ENCODE results near the gene NAA80.
A peak's percentile ranks its signal among the peaks of the same experiment; 100 is the strongest.

The NAA80 gene

DNA sequence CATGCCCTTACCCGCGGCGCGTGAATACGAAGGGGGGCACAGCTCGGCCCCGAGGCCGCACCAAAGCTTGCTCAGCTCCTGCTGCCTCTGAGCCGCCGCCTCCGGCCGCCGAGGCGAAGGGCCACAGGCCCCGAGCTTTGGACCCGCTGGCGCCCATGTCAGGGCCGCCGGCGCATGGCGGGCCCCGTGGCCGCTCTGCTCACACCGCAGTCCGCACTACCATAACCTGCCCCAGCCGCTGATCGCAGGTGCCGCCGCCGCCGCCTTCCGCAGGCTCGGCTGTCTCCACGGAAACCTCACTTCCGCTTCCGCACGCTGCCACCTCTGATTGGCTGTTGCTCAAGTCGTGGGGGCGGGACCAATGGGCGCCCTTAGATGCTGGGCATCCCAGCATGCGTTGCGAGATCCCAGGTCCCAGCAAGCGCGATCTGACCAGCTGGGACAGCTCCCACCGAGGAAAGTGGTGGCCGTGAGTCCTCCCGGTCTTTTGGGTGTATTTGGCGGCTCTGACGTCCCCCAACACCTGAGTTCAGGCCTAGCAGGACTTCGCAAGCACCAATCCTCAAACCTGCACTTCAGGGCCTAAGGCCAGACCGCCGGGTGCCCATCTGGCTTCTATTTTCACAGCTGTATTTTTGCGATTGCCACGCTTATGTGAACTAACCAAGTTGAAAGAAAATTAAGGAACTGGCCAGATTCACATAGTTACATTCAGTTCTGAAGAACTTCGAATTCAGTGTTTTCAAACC, 28.9 kb upstream of the NAA80 start, which contains the start of gene TUSC2:
Gene TUSC2, minus strand, starts transcription at position 281 of the 749 bp plus-strand sequence. Its CDS starts 124 bp downstream, at position 157.
- no peaks in the 10 kb centered on the region for H3K27me3 ChIP-seq (ENCODE audit: control insufficient read depth, insufficient read depth, low read length, poor library complexity, severe bottlenecking)
- 6 to 7% methylated on average over 55 of the region's 55 CpGs for WGBS, 2 experiments
- peaks cover 5% of the 10 kb centered on the region for H3K4me1 ChIP-seq (ENCODE audit: control insufficient read depth, insufficient read depth, low read length)
- no peak within 1 kb of the TSS for H3K27ac ChIP-seq (ENCODE audit: insufficient read depth, low read depth, low read length, poor library complexity, severe bottlenecking)
- H3K4me3 ChIP-seq (ENCODE audit: insufficient read depth, low read depth, low read length), result peak within 1 kb of the TSS; percentile 87
- peaks cover 33% of the 10 kb centered on the region for H3K36me3 ChIP-seq (ENCODE audit: control insufficient read depth, insufficient read depth, low read length)
- H3K9me3 ChIP-seq (ENCODE audit: control insufficient read depth, low read length), result no peaks in the 10 kb centered on the region

DNA sequence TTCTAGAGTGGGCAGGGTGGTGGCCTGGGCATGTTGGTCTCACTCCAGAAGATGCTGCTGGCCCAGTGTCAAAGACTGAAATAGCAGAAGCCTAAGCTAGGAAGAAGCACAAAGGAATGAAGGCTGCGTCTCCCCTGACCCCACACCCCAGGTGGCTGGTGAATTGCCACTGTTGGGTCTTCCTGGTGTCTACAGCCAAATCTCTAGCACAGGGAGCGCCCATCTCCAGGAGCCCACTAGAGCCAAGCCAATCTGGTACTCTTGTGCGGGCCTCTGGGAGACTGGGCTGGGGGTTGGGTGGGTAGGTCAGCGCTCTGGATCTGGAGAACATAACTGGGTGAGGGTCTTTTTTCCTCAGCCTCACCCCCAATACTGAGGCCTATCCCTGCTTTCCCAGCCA, 27.9 kb upstream of the NAA80 start:
- WGBS, 2 experiments, result 83 to 84% methylated on average over 4 of the region's 4 CpGs
- Histone ChIP-seq H3K27me3 (ENCODE audit: control insufficient read depth, insufficient read depth, low read length, poor library complexity, severe bottlenecking) (no peaks in the 10 kb centered on the region), H3K9me3 (ENCODE audit: control insufficient read depth, low read length) (no peaks in the 10 kb centered on the region), H3K36me3 (ENCODE audit: control insufficient read depth, insufficient read depth, low read length) (peaks cover 33% of the 10 kb centered on the region), H3K4me3 (ENCODE audit: insufficient read depth, low read depth, low read length) (peak overlapping the region; percentile 87), H3K4me1 (ENCODE audit: control insufficient read depth, insufficient read depth, low read length) (peaks cover 14% of the 10 kb centered on the region), H3K27ac (ENCODE audit: insufficient read depth, low read depth, low read length, poor library complexity, severe bottlenecking) (no peak overlapping the region)

DNA sequence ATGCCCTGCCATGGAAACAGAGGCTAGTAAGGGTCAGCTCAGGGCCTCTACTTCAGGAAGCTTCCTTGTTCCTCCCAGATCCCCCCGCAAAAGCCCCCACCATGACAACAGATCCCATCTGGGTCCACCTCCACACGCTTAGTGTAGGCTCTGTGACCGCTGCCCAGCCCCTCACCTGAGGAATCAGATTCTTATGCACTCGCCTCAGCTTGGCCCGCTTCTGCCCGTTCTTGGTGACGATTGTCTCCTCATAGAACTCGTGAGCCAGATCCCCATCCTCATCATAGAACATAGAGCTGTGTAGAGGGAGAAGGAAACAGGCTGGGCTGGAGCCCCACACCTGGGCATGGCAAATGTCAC, 27.0 kb upstream of the NAA80 start:
- Histone ChIP-seq H3K4me1 (ENCODE audit: control insufficient read depth, insufficient read depth, low read length) (peaks cover 17% of the 10 kb centered on the region), H3K4me3 (ENCODE audit: insufficient read depth, low read depth, low read length) (no peak overlapping the region), H3K27ac (ENCODE audit: insufficient read depth, low read depth, low read length, poor library complexity, severe bottlenecking) (no peak overlapping the region), H3K9me3 (ENCODE audit: control insufficient read depth, low read length) (no peaks in the 10 kb centered on the region), H3K27me3 (ENCODE audit: control insufficient read depth, insufficient read depth, low read length, poor library complexity, severe bottlenecking) (no peaks in the 10 kb centered on the region), H3K36me3 (ENCODE audit: control insufficient read depth, insufficient read depth, low read length) (peaks cover 24% of the 10 kb centered on the region)
- WGBS, 2 experiments, result 92 to 95% methylated on average over 8 of the region's 8 CpGs

DNA sequence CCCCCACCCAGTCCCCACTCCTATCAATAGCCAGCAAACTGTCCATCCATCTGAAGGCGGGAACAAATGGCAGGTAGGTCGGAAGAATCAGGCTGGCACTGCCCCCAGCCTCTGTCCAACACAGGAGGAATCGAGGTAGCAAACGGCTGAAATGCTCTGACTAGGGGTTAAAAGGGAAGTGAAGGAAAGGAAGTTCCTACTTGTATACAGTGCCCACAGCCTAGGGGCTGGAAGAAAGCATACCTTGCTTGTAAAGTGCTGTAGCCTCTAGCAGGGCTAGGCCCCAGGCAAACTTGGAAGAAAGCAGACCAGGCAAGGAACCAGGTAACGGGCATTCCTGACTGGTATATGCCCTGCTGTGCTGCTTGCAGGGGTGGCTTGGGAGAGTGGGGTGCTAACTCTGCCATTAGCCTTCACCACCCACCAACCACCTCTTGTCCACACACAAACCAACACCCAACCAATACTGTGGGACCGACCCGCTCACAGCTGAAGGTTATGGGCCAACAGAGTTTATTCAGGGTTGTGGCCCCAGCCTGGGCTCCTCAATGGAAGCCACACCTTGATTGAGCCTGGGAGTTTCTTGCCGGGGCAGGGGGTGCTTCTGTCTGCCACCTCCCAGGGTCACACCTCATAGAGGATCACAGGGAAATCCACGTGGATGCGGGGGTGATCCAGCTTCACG, 26.4 kb upstream of the NAA80 start:
- H3K4me1 ChIP-seq (ENCODE audit: control insufficient read depth, insufficient read depth, low read length), result peaks cover 17% of the 10 kb centered on the region
- peaks cover 18% of the 10 kb centered on the region for H3K36me3 ChIP-seq (ENCODE audit: control insufficient read depth, insufficient read depth, low read length)
- H3K27me3 ChIP-seq (ENCODE audit: control insufficient read depth, insufficient read depth, low read length, poor library complexity, severe bottlenecking), result no peaks in the 10 kb centered on the region
- no peak overlapping the region for H3K4me3 ChIP-seq (ENCODE audit: insufficient read depth, low read depth, low read length)
- 96% methylated on average over 11 of the region's 11 CpGs for WGBS, 2 experiments
- no peaks in the 10 kb centered on the region for H3K9me3 ChIP-seq (ENCODE audit: control insufficient read depth, low read length)
- no peak overlapping the region for H3K27ac ChIP-seq (ENCODE audit: insufficient read depth, low read depth, low read length, poor library complexity, severe bottlenecking)

DNA sequence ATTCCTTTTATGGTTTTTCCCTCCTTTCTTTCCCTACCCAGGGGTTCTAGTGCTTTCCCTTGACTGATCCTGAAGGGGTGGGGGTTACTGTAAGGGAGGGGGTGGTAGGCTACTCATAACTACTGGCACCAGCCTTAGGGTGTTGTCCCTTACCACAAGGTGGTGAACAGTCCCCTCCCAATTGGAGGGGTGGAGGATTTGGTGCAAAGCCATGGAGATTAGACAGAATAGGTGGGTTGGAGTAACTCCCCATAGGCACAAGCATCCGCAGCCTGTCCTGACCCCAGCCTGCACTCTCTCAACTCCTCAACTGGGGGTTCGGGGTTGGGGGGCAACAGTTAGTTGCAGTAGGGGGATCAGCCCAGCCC, 25.9 kb upstream of the NAA80 start:
- 96 to 100% methylated on average over 2 of the region's 2 CpGs for WGBS, 2 experiments
- no peaks in the 10 kb centered on the region for H3K27me3 ChIP-seq (ENCODE audit: control insufficient read depth, insufficient read depth, low read length, poor library complexity, severe bottlenecking)
- no peak overlapping the region for H3K4me3 ChIP-seq (ENCODE audit: insufficient read depth, low read depth, low read length)
- H3K27ac ChIP-seq (ENCODE audit: insufficient read depth, low read depth, low read length, poor library complexity, severe bottlenecking), result no peak overlapping the region
- peaks cover 22% of the 10 kb centered on the region for H3K4me1 ChIP-seq (ENCODE audit: control insufficient read depth, insufficient read depth, low read length)
- peaks cover 13% of the 10 kb centered on the region for H3K36me3 ChIP-seq (ENCODE audit: control insufficient read depth, insufficient read depth, low read length)
- H3K9me3 ChIP-seq (ENCODE audit: control insufficient read depth, low read length), result no peaks in the 10 kb centered on the region

DNA sequence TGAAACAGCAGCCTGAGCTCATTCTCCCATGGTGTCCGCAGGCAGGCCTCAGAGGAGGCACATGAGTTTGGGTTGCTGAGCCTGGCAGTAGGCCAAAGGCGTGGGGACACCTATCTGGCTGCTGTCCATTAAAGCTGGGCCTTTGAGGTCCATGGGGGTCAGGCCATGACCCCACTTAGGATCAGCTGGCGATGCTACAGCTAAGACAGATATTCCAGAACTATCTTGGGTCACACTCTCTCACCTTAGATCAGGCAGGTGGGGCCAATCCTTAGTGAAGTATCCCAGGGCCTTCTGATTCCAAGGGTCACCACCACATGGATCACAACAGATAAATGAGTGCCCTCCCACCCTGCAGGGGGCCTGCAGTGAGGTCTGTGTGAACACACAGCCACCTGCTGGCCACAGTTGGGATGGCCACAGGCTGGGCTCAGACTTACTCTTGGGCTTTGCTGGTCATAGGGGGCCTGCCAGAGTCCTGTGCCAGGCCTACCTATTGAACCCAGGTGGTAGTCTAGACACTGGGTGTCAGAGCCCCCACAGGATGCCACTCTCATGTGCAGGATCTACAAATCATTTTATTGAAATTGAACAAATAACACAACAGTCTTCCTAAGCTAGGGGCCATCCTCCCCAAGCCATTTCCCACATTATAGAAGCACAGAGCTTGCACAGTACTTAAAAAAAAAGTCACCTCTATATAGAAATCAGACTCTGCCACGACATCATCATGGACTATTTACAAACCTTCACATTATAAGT, 25.3 kb upstream of the NAA80 start:
- H3K36me3 ChIP-seq (ENCODE audit: control insufficient read depth, insufficient read depth, low read length), result peaks cover 9% of the 10 kb centered on the region
- no peak overlapping the region for H3K4me3 ChIP-seq (ENCODE audit: insufficient read depth, low read depth, low read length)
- no peaks in the 10 kb centered on the region for H3K9me3 ChIP-seq (ENCODE audit: control insufficient read depth, low read length)
- peaks cover 26% of the 10 kb centered on the region for H3K4me1 ChIP-seq (ENCODE audit: control insufficient read depth, insufficient read depth, low read length)
- no peak overlapping the region for H3K27ac ChIP-seq (ENCODE audit: insufficient read depth, low read depth, low read length, poor library complexity, severe bottlenecking)
- no peaks in the 10 kb centered on the region for H3K27me3 ChIP-seq (ENCODE audit: control insufficient read depth, insufficient read depth, low read length, poor library complexity, severe bottlenecking)
- 67 to 78% methylated on average over 4 of the region's 4 CpGs for WGBS, 2 experiments

DNA sequence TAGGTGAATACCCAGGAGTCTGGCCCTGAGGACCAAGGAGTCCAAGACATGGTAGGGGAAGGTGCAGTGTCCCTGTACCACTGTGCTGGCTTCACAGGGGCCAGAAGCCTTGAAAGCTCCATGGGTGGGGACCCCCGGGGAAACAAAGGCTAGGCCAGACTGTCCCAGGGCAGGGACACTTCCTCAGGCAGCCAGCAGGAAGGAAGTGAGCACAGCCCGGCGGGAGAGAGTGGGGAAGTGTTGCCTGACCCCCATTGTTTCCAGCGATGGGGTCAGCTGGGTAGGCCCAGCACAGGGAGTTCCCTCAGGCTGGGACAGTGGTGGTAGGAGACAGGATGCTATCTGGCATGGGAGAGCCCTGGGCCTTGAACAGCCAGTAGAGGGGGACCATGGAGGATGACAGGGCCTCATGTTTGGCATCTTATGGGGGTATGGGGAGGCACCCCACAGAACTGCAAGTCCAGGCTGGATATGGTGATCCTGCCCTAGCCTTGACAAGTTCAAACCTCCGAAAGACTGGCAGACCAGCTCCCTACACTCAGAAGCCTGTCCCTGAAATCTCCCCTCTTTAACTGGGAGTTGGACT, 24.5 kb upstream of the NAA80 start:
- H3K27ac ChIP-seq (ENCODE audit: insufficient read depth, low read depth, low read length, poor library complexity, severe bottlenecking), result no peak overlapping the region
- WGBS, 2 experiments, result 86 to 94% methylated on average over 5 of the region's 5 CpGs

DNA sequence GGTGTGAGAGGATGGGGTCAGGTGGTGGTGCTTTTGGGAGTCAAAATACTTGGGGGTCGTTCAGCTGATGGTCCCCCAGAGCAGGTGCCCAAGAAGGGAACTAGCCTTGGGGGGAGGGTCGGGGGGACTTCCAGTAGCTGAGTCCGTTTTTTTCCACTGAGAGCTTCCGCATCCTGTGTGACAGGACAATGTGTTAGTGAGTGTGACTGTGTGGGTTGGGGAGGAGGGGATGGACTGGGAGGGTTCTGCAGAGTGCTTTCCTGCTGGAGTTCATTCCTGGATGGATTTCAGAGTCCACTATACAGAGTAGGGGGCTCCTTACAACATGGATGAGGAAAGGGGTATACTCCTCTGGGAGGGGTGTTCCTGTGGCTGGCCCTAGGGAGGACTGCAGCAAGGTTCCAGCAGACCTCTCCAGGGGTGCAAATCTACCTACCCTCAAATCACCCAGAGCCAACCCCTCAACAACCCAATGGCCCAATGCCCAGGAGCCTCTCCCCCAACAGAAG, 23.9 kb upstream of the NAA80 start:
- whole genome bisulfite sequencing, 2 experiments, result 68 to 76% methylated on average over 4 of the region's 4 CpGs
- H3K4me3 ChIP-seq (ENCODE audit: insufficient read depth, low read depth, low read length), result no peak overlapping the region

More for the DNA sequence above, 24.5 kb upstream of the NAA80 start:
- H3K4me1 ChIP-seq (ENCODE audit: control insufficient read depth, insufficient read depth, low read length), result peaks cover 28% of the 10 kb centered on the region
- H3K36me3 ChIP-seq (ENCODE audit: control insufficient read depth, insufficient read depth, low read length), result peaks cover 13% of the 10 kb centered on the region
- H3K27me3 ChIP-seq (ENCODE audit: control insufficient read depth, insufficient read depth, low read length, poor library complexity, severe bottlenecking), result no peaks in the 10 kb centered on the region
- H3K4me3 ChIP-seq (ENCODE audit: insufficient read depth, low read depth, low read length), result no peak overlapping the region
- no peaks in the 10 kb centered on the region for H3K9me3 ChIP-seq (ENCODE audit: control insufficient read depth, low read length)

DNA sequence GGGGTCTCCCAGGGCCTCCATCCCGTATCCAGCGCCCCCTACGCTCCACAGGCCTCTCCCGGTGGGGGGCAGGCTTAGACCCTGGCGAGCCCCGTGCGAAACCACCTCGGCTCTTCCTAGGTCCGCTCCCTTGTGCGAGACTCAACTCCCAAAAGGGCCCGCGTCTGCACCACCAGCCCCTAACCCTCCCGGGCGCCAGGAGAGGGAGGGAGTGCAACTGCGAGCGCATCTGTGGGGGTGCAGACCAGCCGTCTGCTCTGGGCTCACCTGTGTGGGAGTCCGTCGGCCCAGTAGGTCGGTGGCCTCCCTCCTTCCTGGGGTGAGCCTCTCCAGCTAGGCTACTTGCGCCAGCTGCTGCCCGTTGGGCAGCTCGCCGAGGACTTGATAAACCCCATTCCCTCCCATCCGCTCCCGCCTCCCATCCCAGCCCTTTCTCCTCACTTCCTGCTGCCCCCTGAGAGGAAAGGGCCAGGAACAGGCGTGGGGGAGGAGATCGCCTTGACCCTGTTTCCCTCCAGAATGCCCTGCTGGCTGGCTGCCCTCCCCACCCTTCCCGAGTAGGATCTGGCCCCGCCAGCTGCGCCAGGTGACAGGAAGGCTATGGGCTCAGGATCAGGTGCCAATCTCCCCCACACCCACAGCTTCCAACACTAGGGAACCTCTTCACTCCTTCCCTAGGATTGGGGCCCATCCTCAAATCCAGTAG, 23.3 kb upstream of the NAA80 start, which contains the start of gene HYAL2:
Gene HYAL2, minus strand, starts transcription at position 360 of the 706 bp plus-strand sequence. CDS start 2,256 bp downstream, outside the sequence.
- Histone ChIP-seq H3K4me3 (ENCODE audit: insufficient read depth, low read depth, low read length) (peak within 1 kb of the TSS; percentile 89), H3K27ac (ENCODE audit: insufficient read depth, low read depth, low read length, poor library complexity, severe bottlenecking) (peak within 1 kb of the TSS; percentile 99), H3K9me3 (ENCODE audit: control insufficient read depth, low read length) (no peaks in the 10 kb centered on the region), H3K36me3 (ENCODE audit: control insufficient read depth, insufficient read depth, low read length) (peaks cover 24% of the 10 kb centered on the region), H3K4me1 (ENCODE audit: control insufficient read depth, insufficient read depth, low read length) (peaks cover 33% of the 10 kb centered on the region), H3K27me3 (ENCODE audit: control insufficient read depth, insufficient read depth, low read length, poor library complexity, severe bottlenecking) (no peaks in the 10 kb centered on the region)
- 15 to 17% methylated on average over 31 of the region's 31 CpGs for WGBS, 2 experiments

More for the DNA sequence above, 23.9 kb upstream of the NAA80 start:
- Histone ChIP-seq H3K27ac (ENCODE audit: insufficient read depth, low read depth, low read length, poor library complexity, severe bottlenecking) (no peak overlapping the region), H3K36me3 (ENCODE audit: control insufficient read depth, insufficient read depth, low read length) (peaks cover 18% of the 10 kb centered on the region), H3K27me3 (ENCODE audit: control insufficient read depth, insufficient read depth, low read length, poor library complexity, severe bottlenecking) (no peaks in the 10 kb centered on the region), H3K4me1 (ENCODE audit: control insufficient read depth, insufficient read depth, low read length) (peaks cover 33% of the 10 kb centered on the region), H3K9me3 (ENCODE audit: control insufficient read depth, low read length) (no peaks in the 10 kb centered on the region)
